Endothelial cell of umbilical vein (primary cell): ENCODE results near the gene GPR157.

Source experiments
- CTCF ChIP-seq, 2 donors: IDR thresholded peaks; 1 replicate in 1 of 2; 2 replicates in 1 of 2; pipeline ENCODE4 v1.5.1; 2011; ENCODE audit warnings: low read length in 2 of 2, mild to moderate bottlenecking in 2 of 2, moderate library complexity in 2 of 2, control low read depth in 1 of 2, inconsistent platforms in 1 of 2, low read depth in 1 of 2; ENCODE audit not compliant: insufficient read depth in 1 of 2; ENCODE audit errors: extremely low read depth in 1 of 2
- EZH2 ChIP-seq: IDR thresholded peaks from 2 replicates; pipeline ENCODE4 v1.6.1; 2012; ENCODE audit warnings: borderline replicate concordance, low read depth, mild to moderate bottlenecking, moderate library complexity, low read length, inconsistent platforms; ENCODE audit not compliant: severe bottlenecking
- FOS ChIP-seq: IDR thresholded peaks from 2 replicates; pipeline ENCODE4 v1.6.1; 2011; ENCODE audit warnings: mild to moderate bottlenecking, low read length, moderate library complexity, borderline replicate concordance; ENCODE audit not compliant: insufficient read depth
- JUN ChIP-seq: IDR thresholded peaks from 2 replicates; pipeline ENCODE4 v1.6.1; 2011; ENCODE audit warnings: borderline replicate concordance, low read depth; ENCODE audit not compliant: insufficient read length, insufficient read depth
- MYC ChIP-seq: IDR thresholded peaks from one replicate; pipeline ENCODE4 v1.6.1; 2011; ENCODE audit warnings: mild to moderate bottlenecking, low read depth, low read length
- POLR2A ChIP-seq: IDR thresholded peaks from 2 replicates; pipeline ENCODE4 v1.6.1; 2012; ENCODE audit warnings: low read depth, mild to moderate bottlenecking, control low read depth, low read length
- POLR2AphosphoS5 ChIP-seq: IDR thresholded peaks from 2 replicates; pipeline ENCODE4 v1.6.1; 2012; ENCODE audit warnings: low read depth, mild to moderate bottlenecking, control low read depth, low read length, moderate library complexity; ENCODE audit not compliant: insufficient read depth
- TF ChIP-seq, protein P1 (sequence below): IDR thresholded peaks from 2 replicates; pipeline ENCODE4 v1.6.1; 2011; ENCODE audit not compliant: insufficient read depth, insufficient read length

DNA sequence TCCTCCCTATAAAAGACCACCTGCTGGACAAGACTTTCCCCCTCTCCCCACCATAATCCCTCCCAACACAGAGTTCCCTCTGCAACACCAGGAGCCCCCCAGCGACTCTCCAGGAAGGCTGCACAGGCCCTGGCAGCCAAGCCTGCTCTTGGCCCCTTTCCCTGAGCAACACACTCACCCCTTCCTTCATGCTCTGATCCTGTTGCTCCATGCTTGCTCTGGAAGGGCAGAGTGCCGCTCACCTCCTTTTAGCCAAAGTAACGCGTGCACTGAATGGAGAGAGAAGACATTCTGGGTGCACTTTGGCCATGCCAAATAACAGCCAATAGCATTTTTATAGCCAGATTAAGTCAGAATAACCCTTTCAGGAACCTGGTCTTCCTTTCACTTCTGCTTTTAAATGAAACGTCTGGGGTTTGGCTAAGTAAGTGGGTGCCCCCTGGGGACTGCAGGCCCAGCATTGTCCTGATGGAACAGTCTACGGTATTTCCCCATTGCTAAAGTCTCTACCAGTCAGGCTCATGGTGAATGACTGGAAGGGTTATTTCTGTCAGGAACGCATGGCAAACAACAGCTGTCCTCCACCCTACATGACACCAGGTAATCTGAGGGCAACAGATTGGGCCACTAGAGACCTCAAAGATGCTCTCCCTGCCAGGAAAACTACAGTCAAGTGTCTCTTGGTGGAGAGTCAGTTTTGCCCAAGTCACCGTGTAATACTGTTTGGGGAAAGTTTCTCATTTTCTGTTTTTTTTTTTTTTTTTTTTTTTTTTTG, 59.4 kb downstream of the GPR157 start, which contains the start of gene SLC2A5:
- TF ChIP-seq CTCF (IDR thresholded peaks at IDR 0.05; ENCODE audit: extremely low read depth in 1 of 2, insufficient read depth in 1 of 2, low read depth in 1 of 2, low read length in 2 of 2) (no peak), POLR2AphosphoS5 (no peak), FOS (no peak), JUN (no peak), EZH2 (no peak), POLR2A (no peak), MYC (no peak)
- TF ChIP-seq, protein P1, sequence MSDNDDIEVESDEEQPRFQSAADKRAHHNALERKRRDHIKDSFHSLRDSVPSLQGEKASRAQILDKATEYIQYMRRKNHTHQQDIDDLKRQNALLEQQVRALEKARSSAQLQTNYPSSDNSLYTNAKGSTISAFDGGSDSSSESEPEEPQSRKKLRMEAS: no peak
